Endothelial cell (in vitro differentiated cells): Measurements from ENCODE around the gene ALPG. TPM values are rescaled to one million over a fixed set of nuclear protein-coding genes. Genes with fewer than 3 reads are reported as not detected.

Experiments used
- DNase-seq: peaks from one replicate; pipeline ENCODE4 v3.0.0; 2021; ENCODE audit warnings: low spot score
- H3K27ac Mint-ChIP-seq: one replicate; pipeline ENCODE4 v1.8.0; 2021; ENCODE audit warnings: mixed read lengths, inconsistent platforms; ENCODE audit not compliant: unreplicated experiment
- H3K27me3 Mint-ChIP-seq: one replicate; pipeline ENCODE4 v1.8.0; 2021; ENCODE audit warnings: mild to moderate bottlenecking, moderate library complexity, mixed read lengths, inconsistent platforms; ENCODE audit not compliant: unreplicated experiment
- H3K36me3 Mint-ChIP-seq: one replicate; pipeline ENCODE4 v1.8.0; 2021; ENCODE audit warnings: mild to moderate bottlenecking, low read depth, mixed read lengths, inconsistent platforms; ENCODE audit not compliant: unreplicated experiment
- H3K4me1 Mint-ChIP-seq: one replicate; pipeline ENCODE4 v1.8.0; 2021; ENCODE audit warnings: mild to moderate bottlenecking, mixed read lengths, inconsistent platforms; ENCODE audit not compliant: unreplicated experiment
- H3K4me3 Mint-ChIP-seq: one replicate; pipeline ENCODE4 v1.8.0; 2021; ENCODE audit warnings: mild to moderate bottlenecking, mixed read lengths, inconsistent platforms; ENCODE audit not compliant: unreplicated experiment
- H3K9me3 Mint-ChIP-seq: one replicate; pipeline ENCODE4 v1.8.0; 2021; ENCODE audit warnings: mixed read lengths, inconsistent platforms; ENCODE audit not compliant: unreplicated experiment
- CTCF ChIP-seq: fragments of 200-600 bp; sonication (generic); IDR thresholded peaks from one replicate; pipeline ENCODE4 v1.5.0; 2021; ENCODE audit warnings: antibody characterized with exemption; ENCODE audit not compliant: unreplicated experiment
- total RNA-seq: library from RNA; stranded (reverse); fragmentation: NEBNext Ultra II Directional; extraction: Animal tissue kit (Norgen Biotek cat#: 25700); gene quantifications from one replicate; pipeline ENCODE4 v1.2.1, GENCODE V29; 2021; ENCODE audit not compliant: unreplicated experiment

The ALPG gene
- total RNA-seq, 1 donor from 2014 or later, result not detected

GRCh38 chr2:232454630-232455029, 48.0 kb downstream of the ALPG start:
- Mint-ChIP-seq H3K27ac (no peak overlapping the region), H3K4me3 (peak overlapping the region; percentile 42), H3K36me3 (no peaks in the 10 kb centered on the region), H3K9me3 (no peaks in the 10 kb centered on the region), H3K27me3 (peaks cover 2% of the 10 kb centered on the region), H3K4me1 (no peaks in the 10 kb centered on the region)
- DNase-seq, result no peak
- no peak for TF ChIP-seq CTCF

DNA sequence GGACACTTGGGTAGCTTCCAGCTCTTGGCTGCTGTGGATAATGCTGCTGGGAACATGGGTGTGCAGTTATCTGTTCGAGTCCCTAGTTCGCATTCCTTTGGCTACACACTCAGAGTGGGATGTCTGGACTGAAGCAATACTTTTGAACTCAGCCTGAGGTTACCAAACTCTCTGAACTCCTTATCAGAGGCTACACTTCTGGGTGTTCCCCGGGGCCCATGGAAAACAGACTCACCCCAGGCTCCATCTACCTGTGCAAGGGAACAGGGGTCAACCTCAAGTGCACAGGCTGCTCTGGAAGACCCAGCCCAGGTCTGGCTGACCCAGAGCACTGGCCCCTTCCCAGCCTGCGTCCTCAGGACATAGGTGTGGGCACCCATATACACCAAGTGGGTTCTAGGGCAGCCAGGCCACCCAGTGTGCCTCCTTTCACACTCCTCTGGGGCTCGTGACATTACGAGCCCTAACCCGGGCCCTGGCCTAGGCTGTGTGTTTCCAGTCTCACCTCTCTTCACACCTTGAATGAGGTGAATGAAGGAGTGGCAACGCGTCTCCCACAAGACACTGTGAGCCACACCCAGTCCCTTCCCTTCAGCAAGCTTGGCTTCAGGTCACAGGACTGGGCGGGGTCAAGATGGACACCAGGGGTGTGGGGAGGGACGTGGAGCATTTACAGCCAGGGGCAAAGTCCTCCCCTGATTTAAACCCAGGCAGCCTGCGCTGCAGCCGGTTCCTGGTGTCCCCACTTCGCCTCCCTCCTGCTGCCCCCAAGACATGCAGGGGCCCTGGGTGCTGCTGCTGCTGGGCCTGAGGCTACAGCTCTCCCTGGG, 49.0 kb downstream of the ALPG start, which contains the start of gene ALPI:
Gene ALPI (plus strand): TSS at position 728 of the 830 bp plus-strand sequence. CDS start 47 bp downstream, at position 775.
- no peak for TF ChIP-seq CTCF
- H3K36me3 Mint-ChIP-seq, result no peaks in the 10 kb centered on the region
- DNase-seq, result no peak
- H3K4me3 Mint-ChIP-seq, result no peak within 1 kb of the TSS
- no peak within 1 kb of the TSS for H3K27ac Mint-ChIP-seq
- no peaks in the 10 kb centered on the region for H3K9me3 Mint-ChIP-seq
- peaks cover 2% of the 10 kb centered on the region for H3K27me3 Mint-ChIP-seq
- no peaks in the 10 kb centered on the region for H3K4me1 Mint-ChIP-seq

DNA sequence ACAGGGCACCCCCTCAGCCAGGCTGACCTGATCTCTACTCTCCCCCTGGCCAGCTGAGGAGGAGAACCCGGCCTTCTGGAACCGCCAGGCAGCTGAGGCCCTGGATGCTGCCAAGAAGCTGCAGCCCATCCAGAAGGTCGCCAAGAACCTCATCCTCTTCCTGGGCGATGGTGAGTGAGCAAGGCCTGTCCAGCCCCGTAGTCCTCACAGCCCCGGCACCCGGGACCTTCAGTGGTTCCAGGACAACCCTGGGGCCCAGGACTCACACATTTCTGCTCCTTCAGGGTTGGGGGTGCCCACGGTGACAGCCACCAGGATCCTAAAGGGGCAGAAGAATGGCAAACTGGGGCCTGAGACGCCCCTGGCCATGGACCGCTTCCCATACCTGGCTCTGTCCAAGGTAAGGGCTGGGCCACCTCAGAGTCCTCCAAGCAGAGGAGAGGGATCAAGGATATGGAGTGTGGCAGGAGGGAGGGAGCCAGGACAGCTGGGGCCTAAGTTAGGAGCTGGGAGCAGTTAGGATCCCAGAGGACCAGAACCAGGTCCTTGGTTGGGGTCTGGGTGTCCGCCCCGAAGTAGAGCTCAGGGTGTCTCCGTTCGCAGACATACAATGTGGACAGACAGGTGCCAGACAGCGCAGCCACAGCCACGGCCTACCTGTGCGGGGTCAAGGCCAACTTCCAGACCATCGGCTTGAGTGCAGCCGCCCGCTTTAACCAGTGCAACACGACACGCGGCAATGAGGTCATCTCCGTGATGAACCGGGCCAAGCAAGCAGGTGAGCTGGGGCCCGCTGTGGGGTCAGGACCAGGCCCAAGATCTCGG, 49.9 kb downstream of the ALPG start:
- H3K4me1 Mint-ChIP-seq, result no peaks in the 10 kb centered on the region
- TF ChIP-seq CTCF, result no peak
- H3K27ac Mint-ChIP-seq, result no peak overlapping the region
- no peak overlapping the region for H3K4me3 Mint-ChIP-seq
- peaks cover 2% of the 10 kb centered on the region for H3K27me3 Mint-ChIP-seq
- H3K36me3 Mint-ChIP-seq, result no peaks in the 10 kb centered on the region
- H3K9me3 Mint-ChIP-seq, result no peaks in the 10 kb centered on the region
- no peak for DNase-seq

- peaks cover 2% of the 10 kb centered on the region for H3K27me3 Mint-ChIP-seq
- no peak for DNase-seq
- H3K27ac Mint-ChIP-seq, result no peak overlapping the region
- H3K9me3 Mint-ChIP-seq, result no peaks in the 10 kb centered on the region
- no peaks in the 10 kb centered on the region for H3K36me3 Mint-ChIP-seq
- TF ChIP-seq CTCF, result no peak
- H3K4me3 Mint-ChIP-seq, result no peak overlapping the region
- no peaks in the 10 kb centered on the region for H3K4me1 Mint-ChIP-seq
Observed at GRCh38 chr2:232457121-232458011, 50.7 kb downstream of the ALPG start.
